Measurements from ENCODE around the gene ZNF652.
"Not testable (repeated sequence)": the region's sequence is repeated elsewhere in the genome, so short reads cannot be mapped to it uniquely, and the experiment has no call there.

ZNF652 gene

GRCh38 chr17:49390548-49391324 lies 28.7 kb upstream of the ZNF652 start:
- Histone ChIP-seq H3K9me3 (ENCODE audit: control insufficient read depth, insufficient read depth, low read length) (no peaks in the 10 kb centered on the region), H3K9ac (ENCODE audit: low read depth, low read length) (no peak overlapping the region), H3K4me1 (ENCODE audit: insufficient read depth, low read length) (no peaks in the 10 kb centered on the region), H3K36me3 (ENCODE audit: insufficient read depth, low read length) (no peaks in the 10 kb centered on the region)

DNA sequence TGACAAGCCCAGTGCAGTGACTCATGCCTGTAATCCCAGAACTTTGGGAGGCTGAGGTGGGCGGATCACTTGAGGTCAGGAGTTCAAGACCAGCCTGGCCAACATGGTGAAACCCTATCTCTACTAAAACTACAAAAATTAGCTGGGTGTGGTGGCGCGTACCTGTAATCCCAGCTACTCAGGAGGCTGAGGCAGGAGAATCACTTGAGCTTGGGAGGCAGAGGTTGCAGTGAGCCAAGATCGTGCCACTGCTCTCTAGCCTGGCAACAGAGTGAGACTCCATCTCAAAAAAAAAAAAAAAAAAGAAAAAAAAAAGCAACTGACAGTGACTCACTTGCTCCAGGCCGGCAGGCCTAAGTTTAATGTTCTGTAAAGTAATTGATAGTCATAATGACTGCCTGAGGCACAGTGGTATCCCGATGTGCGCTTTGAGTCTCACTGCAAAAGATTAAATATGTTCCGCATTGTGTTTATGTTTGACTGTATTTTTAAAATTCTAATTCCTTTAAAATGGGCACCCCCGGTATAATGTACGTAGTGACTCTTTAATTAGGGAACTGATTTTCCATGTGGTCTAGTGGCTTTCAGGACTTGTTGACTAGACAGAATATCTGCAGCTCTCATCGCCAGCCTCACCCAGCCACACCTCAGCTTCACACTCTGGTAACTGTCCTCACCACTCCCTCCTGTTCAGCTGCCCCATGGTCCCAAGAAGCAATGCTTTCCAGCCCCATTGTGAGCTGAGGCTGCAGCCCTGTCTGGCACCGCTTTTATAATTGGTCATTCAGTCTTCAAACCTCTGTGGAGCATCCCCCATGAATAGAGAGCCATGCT lies 27.7 kb upstream of the ZNF652 start:
- not testable (repeated sequence) for H3K4me1 ChIP-seq (ENCODE audit: insufficient read depth, low read length); H3K36me3 ChIP-seq (ENCODE audit: insufficient read depth, low read length); H3K9ac ChIP-seq (ENCODE audit: low read depth, low read length); H3K9me3 ChIP-seq (ENCODE audit: control insufficient read depth, insufficient read depth, low read length)

DNA sequence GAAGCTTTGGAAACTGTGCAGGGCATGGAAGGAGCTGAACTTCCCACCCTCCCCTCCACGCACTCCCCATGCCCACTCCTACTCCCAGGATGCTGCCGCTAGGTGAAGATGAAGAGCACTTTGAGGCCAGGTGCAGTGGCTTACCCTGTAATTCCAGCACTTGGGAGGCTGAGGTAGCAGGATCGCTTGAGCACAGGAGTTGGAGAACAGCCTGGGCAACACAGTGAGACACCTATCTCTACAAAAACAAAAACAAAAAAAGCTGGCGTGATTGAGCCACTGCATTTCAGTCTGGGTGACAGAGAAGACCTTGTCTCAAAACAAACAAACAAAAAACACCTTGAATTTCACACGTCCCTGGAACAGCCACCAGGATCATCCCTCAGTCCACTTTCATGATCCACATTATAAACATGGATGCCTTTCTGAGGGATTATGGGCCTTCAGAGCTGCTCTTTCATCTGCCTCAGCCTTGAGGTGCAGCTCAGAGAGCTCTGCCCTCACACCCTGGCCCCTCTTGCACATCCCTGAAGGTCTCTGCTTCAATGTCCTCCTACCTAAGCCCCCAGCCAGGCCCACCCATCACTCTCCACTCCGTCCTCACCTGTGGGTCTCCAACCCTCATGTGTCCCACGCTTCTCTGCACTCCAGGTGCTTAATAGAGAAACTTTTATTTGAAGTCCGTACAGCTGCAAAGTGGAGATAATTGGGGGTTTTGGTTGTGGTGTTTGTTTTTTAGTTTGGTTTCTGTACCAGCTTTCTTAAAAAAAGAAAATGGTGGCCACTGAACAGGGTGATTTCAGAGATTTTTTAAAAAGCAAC lies 26.9 kb upstream of the ZNF652 start:
- H3K9ac ChIP-seq (ENCODE audit: low read depth, low read length), result no peak overlapping the region
- no peaks in the 10 kb centered on the region for H3K4me1 ChIP-seq (ENCODE audit: insufficient read depth, low read length)
- H3K36me3 ChIP-seq (ENCODE audit: insufficient read depth, low read length), result no peaks in the 10 kb centered on the region
- no peaks in the 10 kb centered on the region for H3K9me3 ChIP-seq (ENCODE audit: control insufficient read depth, insufficient read depth, low read length)

GRCh38 chr17:49388290-49388640 lies 26.2 kb upstream of the ZNF652 start:
- H3K36me3 ChIP-seq (ENCODE audit: insufficient read depth, low read length), result no peaks in the 10 kb centered on the region
- H3K9ac ChIP-seq (ENCODE audit: low read depth, low read length), result no peak overlapping the region
- H3K9me3 ChIP-seq (ENCODE audit: control insufficient read depth, insufficient read depth, low read length), result no peaks in the 10 kb centered on the region
- H3K4me1 ChIP-seq (ENCODE audit: insufficient read depth, low read length), result no peaks in the 10 kb centered on the region

- H3K9me3 ChIP-seq (ENCODE audit: control insufficient read depth, insufficient read depth, low read length), result no peaks in the 10 kb centered on the region
- H3K36me3 ChIP-seq (ENCODE audit: insufficient read depth, low read length), result no peaks in the 10 kb centered on the region
- H3K4me1 ChIP-seq (ENCODE audit: insufficient read depth, low read length), result no peaks in the 10 kb centered on the region
- H3K9ac ChIP-seq (ENCODE audit: low read depth, low read length), result no peak overlapping the region
Measured at GRCh38 chr17:49387498-49388289, 25.6 kb upstream of the ZNF652 start.

DNA sequence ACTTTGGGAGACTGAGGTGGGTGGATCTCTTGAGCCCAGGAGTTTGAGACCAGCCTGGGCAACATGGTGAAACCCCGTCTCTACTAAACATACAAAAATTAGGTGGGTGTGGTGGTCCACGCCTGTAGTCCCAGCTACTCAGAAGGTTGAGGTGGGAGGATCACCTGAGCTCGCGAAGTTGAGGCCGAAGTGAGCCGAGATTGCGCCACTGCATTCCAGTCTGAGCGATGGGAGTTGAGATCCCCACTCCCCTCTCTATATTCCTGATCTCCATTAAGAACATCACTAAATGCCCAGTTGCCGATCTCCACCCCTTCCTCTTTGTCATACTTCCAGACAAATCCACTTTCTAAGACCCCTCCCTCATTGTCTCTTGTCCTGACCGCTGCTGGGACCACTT lies 24.3 kb upstream of the ZNF652 start:
- H3K36me3 ChIP-seq (ENCODE audit: insufficient read depth, low read length), result no peaks in the 10 kb centered on the region
- H3K9ac ChIP-seq (ENCODE audit: low read depth, low read length), result no peak overlapping the region
- H3K9me3 ChIP-seq (ENCODE audit: control insufficient read depth, insufficient read depth, low read length), result no peaks in the 10 kb centered on the region
- no peaks in the 10 kb centered on the region for H3K4me1 ChIP-seq (ENCODE audit: insufficient read depth, low read length)

DNA sequence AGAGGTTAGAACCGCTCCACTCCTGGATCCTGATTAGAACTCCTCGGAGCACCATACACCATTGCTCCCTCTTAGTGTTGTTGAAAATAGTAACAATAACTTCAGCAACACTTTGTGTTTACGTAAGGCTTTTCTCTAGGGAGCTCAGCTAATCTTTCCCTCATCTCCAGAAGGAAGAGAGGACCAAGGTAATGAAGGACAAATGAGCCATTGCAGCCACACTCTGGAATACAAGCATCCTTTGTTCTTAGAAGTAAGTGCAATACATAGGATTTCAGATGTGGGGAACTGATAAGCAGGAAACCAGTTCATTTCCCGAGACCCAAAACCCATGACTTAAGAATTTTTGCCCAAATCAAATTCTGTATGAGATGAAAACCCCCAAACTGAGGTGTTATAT lies 22.9 kb upstream of the ZNF652 start:
- Histone ChIP-seq H3K9ac (ENCODE audit: low read depth, low read length) (no peak overlapping the region), H3K9me3 (ENCODE audit: control insufficient read depth, insufficient read depth, low read length) (no peaks in the 10 kb centered on the region), H3K36me3 (ENCODE audit: insufficient read depth, low read length) (no peaks in the 10 kb centered on the region), H3K4me1 (ENCODE audit: insufficient read depth, low read length) (no peaks in the 10 kb centered on the region)

DNA sequence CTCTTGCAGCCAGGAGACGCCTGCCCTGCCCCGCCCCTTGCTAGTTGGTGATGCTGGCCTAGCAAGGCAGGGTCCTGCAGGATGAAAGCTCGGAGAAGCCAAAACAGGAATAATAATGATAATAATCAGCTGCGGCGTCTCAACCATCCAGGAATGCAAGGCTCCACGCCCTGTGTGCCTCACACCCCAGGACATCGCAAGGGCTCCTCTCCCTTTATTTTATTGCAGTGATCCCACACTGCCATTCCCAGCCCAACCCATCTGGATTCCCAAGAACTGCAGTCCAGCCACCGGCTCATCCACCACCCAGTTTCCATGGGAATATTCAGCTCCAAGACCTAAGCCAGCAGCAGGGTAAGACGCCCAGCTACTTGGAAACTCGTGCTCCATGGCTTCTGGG lies 21.0 kb upstream of the ZNF652 start:
- no peaks in the 10 kb centered on the region for H3K36me3 ChIP-seq (ENCODE audit: insufficient read depth, low read length)
- H3K9ac ChIP-seq (ENCODE audit: low read depth, low read length), result no peak overlapping the region
- no peaks in the 10 kb centered on the region for H3K4me1 ChIP-seq (ENCODE audit: insufficient read depth, low read length)

DNA sequence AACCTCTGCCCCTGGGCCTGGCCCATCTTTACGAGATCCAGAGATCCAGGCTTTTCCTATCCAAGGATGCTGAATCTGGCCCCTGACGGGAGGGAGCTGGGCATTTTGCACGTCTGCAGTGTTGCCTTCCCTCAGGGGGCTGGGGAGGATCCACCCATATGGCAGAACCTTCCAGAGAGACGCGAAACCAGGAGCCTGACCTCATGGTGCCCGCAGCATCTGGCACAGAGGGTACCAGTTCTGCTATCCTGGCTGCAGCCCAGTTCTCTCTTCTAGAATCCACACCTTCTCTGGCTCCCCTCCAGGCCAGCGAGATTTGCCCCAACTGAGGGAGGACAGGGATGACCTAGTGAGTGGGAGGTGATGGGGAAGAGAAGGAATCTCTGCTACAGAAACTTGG lies 20.5 kb upstream of the ZNF652 start:
- H3K36me3 ChIP-seq (ENCODE audit: insufficient read depth, low read length), result no peaks in the 10 kb centered on the region
- no peak overlapping the region for H3K9ac ChIP-seq (ENCODE audit: low read depth, low read length)
- no peaks in the 10 kb centered on the region for H3K9me3 ChIP-seq (ENCODE audit: control insufficient read depth, insufficient read depth, low read length)
- H3K4me1 ChIP-seq (ENCODE audit: insufficient read depth, low read length), result no peaks in the 10 kb centered on the region

More for the DNA sequence above, 21.0 kb upstream of the ZNF652 start:
- no peaks in the 10 kb centered on the region for H3K9me3 ChIP-seq (ENCODE audit: control insufficient read depth, insufficient read depth, low read length)

DNA sequence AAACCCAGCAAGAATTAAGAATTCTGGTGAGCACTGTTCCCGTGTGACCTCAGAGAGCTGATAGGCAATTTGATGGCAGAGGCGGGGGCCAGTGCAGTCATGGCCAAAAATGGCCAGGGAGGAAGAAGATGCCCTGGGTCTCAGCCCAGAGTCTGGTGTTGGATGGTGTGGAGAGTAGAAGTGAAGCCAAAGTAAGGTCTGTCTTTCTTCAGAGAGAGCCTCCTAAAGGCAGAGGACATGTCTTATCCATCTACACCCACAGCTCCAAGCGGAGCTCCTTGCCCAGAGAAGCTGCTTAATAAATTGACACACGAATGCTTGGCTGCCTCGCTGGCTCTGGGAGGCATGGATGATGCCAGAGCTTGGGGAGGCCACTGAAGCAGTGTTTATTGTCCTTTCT lies 19.7 kb upstream of the ZNF652 start:
- H3K36me3 ChIP-seq (ENCODE audit: insufficient read depth, low read length), result no peaks in the 10 kb centered on the region
- H3K9me3 ChIP-seq (ENCODE audit: control insufficient read depth, insufficient read depth, low read length), result no peaks in the 10 kb centered on the region
- H3K9ac ChIP-seq (ENCODE audit: low read depth, low read length), result no peak overlapping the region
- peaks cover 2% of the 10 kb centered on the region; the same call in 1 of the 2 replicates for H3K4me1 ChIP-seq (ENCODE audit: insufficient read depth, low read length)

GRCh38 chr17:49381033-49381432 lies 19.0 kb upstream of the ZNF652 start:
- Histone ChIP-seq H3K9ac (ENCODE audit: low read depth, low read length) (no peak overlapping the region), H3K4me1 (ENCODE audit: insufficient read depth, low read length) (peaks cover 9% of the 10 kb centered on the region), H3K9me3 (ENCODE audit: control insufficient read depth, insufficient read depth, low read length) (no peaks in the 10 kb centered on the region), H3K36me3 (ENCODE audit: insufficient read depth, low read length) (no peaks in the 10 kb centered on the region)

GRCh38 chr17:49379926-49380325 lies 17.9 kb upstream of the ZNF652 start:
- Histone ChIP-seq H3K4me1 (ENCODE audit: insufficient read depth, low read length) (peaks cover 9% of the 10 kb centered on the region), H3K9me3 (ENCODE audit: control insufficient read depth, insufficient read depth, low read length) (no peaks in the 10 kb centered on the region), H3K36me3 (ENCODE audit: insufficient read depth, low read length) (no peaks in the 10 kb centered on the region), H3K9ac (ENCODE audit: low read depth, low read length) (no peak overlapping the region)

DNA sequence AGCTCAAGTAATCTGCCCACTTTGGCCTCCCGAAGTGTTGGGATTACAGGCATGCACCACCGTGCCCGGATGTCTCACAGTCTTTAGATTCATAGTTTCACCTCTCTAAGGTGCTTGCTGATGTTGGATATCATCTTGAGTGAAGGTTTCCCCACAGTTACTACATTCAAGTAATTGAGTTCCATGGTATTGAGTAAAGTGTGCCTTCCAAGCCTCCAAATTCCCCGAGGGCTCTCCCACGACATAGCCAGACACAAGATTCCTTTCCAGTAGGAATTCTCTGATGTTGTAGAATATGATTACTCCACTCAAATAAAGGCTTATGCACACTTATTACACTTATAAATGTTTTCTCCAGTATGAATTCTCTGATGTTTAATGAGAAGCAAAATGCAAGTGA lies 16.3 kb upstream of the ZNF652 start:
- Histone ChIP-seq H3K36me3 (ENCODE audit: insufficient read depth, low read length) (no peaks in the 10 kb centered on the region), H3K4me1 (ENCODE audit: insufficient read depth, low read length) (peaks cover 9% of the 10 kb centered on the region), H3K9ac (ENCODE audit: low read depth, low read length) (no peak overlapping the region), H3K9me3 (ENCODE audit: control insufficient read depth, insufficient read depth, low read length) (no peaks in the 10 kb centered on the region)

- H3K36me3 ChIP-seq (ENCODE audit: insufficient read depth, low read length), result no peaks in the 10 kb centered on the region
- H3K4me1 ChIP-seq (ENCODE audit: insufficient read depth, low read length), result peaks cover 23% of the 10 kb centered on the region
- H3K9me3 ChIP-seq (ENCODE audit: control insufficient read depth, insufficient read depth, low read length), result no peaks in the 10 kb centered on the region
- H3K9ac ChIP-seq (ENCODE audit: low read depth, low read length), result no peak overlapping the region
Measured at GRCh38 chr17:49375544-49375943, 13.5 kb upstream of the ZNF652 start.

Measured in ES-I3 (cell line).